Measurements from ENCODE around the gene LMTK3. TPM values are rescaled to one million over a fixed set of nuclear protein-coding genes. Genes with fewer than 3 reads are reported as not detected.

LMTK3 gene
- polyA plus RNA-seq, 1 donor (not counting 4 experiments of a cell fraction or from before 2014, with no cell fraction given), result 0.51 TPM

DNA sequence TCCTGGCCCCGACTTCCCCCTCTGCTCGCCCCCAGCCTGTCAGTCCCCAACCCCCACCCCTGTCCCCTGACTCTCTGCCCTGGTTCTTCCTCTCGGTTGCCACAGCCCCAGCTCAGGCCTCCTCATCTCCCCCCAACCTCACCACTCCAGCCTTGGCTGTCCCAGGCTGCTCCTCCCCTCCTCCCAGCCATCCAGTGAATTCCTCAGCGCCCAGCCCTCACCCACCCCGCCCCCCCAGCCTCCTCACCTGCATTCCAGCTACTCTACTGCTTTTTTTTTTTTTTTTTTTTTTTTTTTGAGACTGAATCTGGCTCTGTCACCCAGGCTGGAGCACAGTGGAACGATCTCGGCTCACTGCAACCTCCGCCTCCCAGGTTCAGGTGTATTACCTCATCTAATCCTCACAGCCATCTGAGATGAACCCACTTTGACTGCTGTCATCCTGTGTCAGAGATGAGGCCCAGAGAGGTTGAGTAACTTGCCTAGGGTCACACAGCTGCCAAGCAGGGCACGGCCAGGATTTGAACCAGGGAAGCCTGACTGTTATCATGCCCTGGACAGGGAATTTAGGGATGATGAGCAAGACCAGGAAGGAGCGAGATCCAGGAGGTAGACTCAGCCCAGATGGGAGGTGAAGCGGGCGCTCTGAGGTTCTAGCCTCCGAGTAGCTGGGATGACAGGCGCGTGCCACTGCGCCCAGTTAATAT, 42.9 kb upstream of the LMTK3 start:
- peaks cover 33% of the 10 kb centered on the region for H3K4me1 ChIP-seq (ENCODE audit: control insufficient read depth, extremely low read depth, insufficient read depth, low read length)
- H3K79me2 ChIP-seq (ENCODE audit: control insufficient read depth, insufficient read depth, low read length), result no peaks in the 10 kb centered on the region
- TF ChIP-seq EZH2 (IDR thresholded peaks at IDR 0.05; ENCODE audit: low read length), result no peak
- no peak for TF ChIP-seq CTCF (optimal IDR thresholded peaks at IDR 0.05 in 1 of 3, IDR thresholded peaks at IDR 0.05 in 1 of 3, conservative IDR thresholded peaks at IDR 0.05 in 1 of 3; ENCODE audit: extremely low read depth in 1 of 3, insufficient read depth in 2 of 3, low read length in 3 of 3)
- no peak overlapping the region for H3K9ac ChIP-seq (ENCODE audit: control insufficient read depth, extremely low read depth, insufficient read depth, low read length)
- dilution Hi-C loops (cut with MboI; ENCODE audit: extremely low pct_ligation_motif_present, low sequenced_read_pairs), result no loop called here
- H3K36me3 ChIP-seq (ENCODE audit: control insufficient read depth in 2 of 2, extremely low read depth in 1 of 2, insufficient read depth in 2 of 2, low read length in 2 of 2), result no peaks in the 10 kb centered on the region
- no peak overlapping the region for H3K27ac ChIP-seq (ENCODE audit: control insufficient read depth, insufficient read depth, low read length)
- H3K27me3 ChIP-seq (ENCODE audit: control insufficient read depth, extremely low read depth, insufficient read depth, low read length), result peaks cover 3% of the 10 kb centered on the region
- no peaks in the 10 kb centered on the region for H3K9me3 ChIP-seq (ENCODE audit: control insufficient read depth, low read depth, low read length)
- H3K4me3 ChIP-seq (ENCODE audit: control insufficient read depth in 2 of 3, extremely low read depth in 1 of 3, insufficient read depth in 2 of 3, low read depth in 1 of 3, low read length in 3 of 3), result no peak overlapping the region
- H4K20me1 ChIP-seq (ENCODE audit: control insufficient read depth, extremely low read depth, insufficient read depth, low read length), result no peaks in the 10 kb centered on the region
- no peak for FAIRE-seq
- DNase-seq (ENCODE audit: low read depth, low spot score), result no peak
- no peak overlapping the region for H3K4me2 ChIP-seq (ENCODE audit: control insufficient read depth, extremely low read depth, insufficient read depth, low read depth, low read length)
- H3K9me1 ChIP-seq (ENCODE audit: control insufficient read depth, extremely low read depth, insufficient read depth, low read length), result no peaks in the 10 kb centered on the region
- no peak overlapping the region for H2AFZ ChIP-seq (ENCODE audit: control insufficient read depth, low read length)

DNA sequence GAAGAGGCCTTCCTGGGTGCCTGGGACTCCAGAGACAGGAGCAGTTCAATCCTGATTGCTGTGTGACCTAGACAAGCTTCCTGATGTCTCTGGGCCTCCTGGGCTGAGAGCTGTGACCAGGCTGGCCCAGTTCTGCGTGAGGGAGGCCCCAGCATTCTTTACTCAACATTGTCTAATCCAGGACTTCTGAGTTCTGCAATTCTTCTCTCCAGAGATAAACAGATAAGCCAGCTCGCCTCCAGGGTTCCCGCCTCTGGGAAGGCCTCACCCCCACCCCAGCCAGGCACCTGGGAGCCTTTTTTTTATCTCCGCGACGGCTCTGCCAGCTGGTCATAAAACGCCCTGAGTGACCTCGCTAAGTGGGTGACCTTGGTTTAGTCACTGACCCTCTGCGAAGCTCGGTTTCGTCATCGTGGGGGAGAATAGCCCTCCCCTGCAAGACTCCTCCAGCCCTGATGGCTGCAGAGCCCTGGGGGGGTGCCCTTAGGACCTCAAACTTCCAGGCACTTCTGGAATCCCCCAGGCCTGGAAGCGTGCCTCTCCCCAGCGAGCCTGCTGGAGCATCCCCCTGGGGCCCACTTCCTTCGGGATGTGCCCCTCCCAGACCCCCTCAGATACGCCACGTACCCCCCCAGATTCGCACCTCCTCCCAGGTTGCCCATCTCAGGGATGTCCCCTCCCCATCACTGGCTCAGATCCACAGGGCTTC, 42.2 kb upstream of the LMTK3 start:
- Histone ChIP-seq H3K27me3 (ENCODE audit: control insufficient read depth, extremely low read depth, insufficient read depth, low read length) (peaks cover 3% of the 10 kb centered on the region), H3K79me2 (ENCODE audit: control insufficient read depth, insufficient read depth, low read length) (no peaks in the 10 kb centered on the region), H3K4me1 (ENCODE audit: control insufficient read depth, extremely low read depth, insufficient read depth, low read length) (peaks cover 33% of the 10 kb centered on the region), H2AFZ (ENCODE audit: control insufficient read depth, low read length) (no peak overlapping the region), H3K27ac (ENCODE audit: control insufficient read depth, insufficient read depth, low read length) (no peak overlapping the region), H3K9me3 (ENCODE audit: control insufficient read depth, low read depth, low read length) (no peaks in the 10 kb centered on the region), H4K20me1 (ENCODE audit: control insufficient read depth, extremely low read depth, insufficient read depth, low read length) (no peaks in the 10 kb centered on the region), H3K4me3 (ENCODE audit: control insufficient read depth in 2 of 3, extremely low read depth in 1 of 3, insufficient read depth in 2 of 3, low read depth in 1 of 3, low read length in 3 of 3) (peak overlapping the region in 1 of 3 experiments; percentile 6), H3K4me2 (ENCODE audit: control insufficient read depth, extremely low read depth, insufficient read depth, low read depth, low read length) (peak overlapping the region; percentile 32), H3K36me3 (ENCODE audit: control insufficient read depth in 2 of 2, extremely low read depth in 1 of 2, insufficient read depth in 2 of 2, low read length in 2 of 2) (no peaks in the 10 kb centered on the region), H3K9ac (ENCODE audit: control insufficient read depth, extremely low read depth, insufficient read depth, low read length) (no peak overlapping the region), H3K9me1 (ENCODE audit: control insufficient read depth, extremely low read depth, insufficient read depth, low read length) (no peaks in the 10 kb centered on the region)
- TF ChIP-seq EZH2 (IDR thresholded peaks at IDR 0.05; ENCODE audit: low read length) (no peak), CTCF (optimal IDR thresholded peaks at IDR 0.05 in 1 of 3, IDR thresholded peaks at IDR 0.05 in 1 of 3, conservative IDR thresholded peaks at IDR 0.05 in 1 of 3; ENCODE audit: extremely low read depth in 1 of 3, insufficient read depth in 2 of 3, low read length in 3 of 3) (no peak)
- dilution Hi-C loops (cut with MboI; ENCODE audit: extremely low pct_ligation_motif_present, low sequenced_read_pairs), result no loop called here
- FAIRE-seq (peak; percentile 41), DNase-seq (ENCODE audit: low read depth, low spot score) (no peak)

All from keratinocyte (primary cell).